HepG2 (cell line): Measurements from ENCODE around the gene ANKRD40. TPM values are rescaled to one million over a fixed set of nuclear protein-coding genes. Genes with fewer than 3 reads are reported as not detected.

Source experiments
- ATAC-seq: fragments of 200-7000 bp; cut with Tn5 transposase; 3 replicates; pipeline ENCODE4 v1.9.1; 2020; ENCODE audit warnings: mild to moderate bottlenecking, moderate library complexity
- BruUV-seq: library from RNA; stranded (reverse); fragments of 400-500 nt; replicated peaks from 2 replicates; lab custom pipeline; 2021; lab: Mats Ljungman, UMichigan
- CTCF ChIA-PET: fragments of 300-600 bp; formaldehyde crosslinking; extraction: SDS; loops from one replicate; lab custom pipeline; 2021; ENCODE audit warnings: low total read pairs, inconsistent platforms, low intra/inter-chr PET ratio; lab: Yijun Ruan, JAX
- POLR2A ChIA-PET: fragments of 350-600 bp; sonication (Branson Sonifier 250); formaldehyde crosslinking; loops from one replicate; lab custom pipeline; 2020; ENCODE audit warnings: antibody characterized with exemption, inconsistent platforms; lab: Yijun Ruan, JAX
- DNase-seq: peaks from one replicate; pipeline ENCODE4 v3.0.0-alpha.2; 2015; ENCODE audit warnings: low spot score
- FAIRE-seq: peaks from 3 replicates; lab custom pipeline; 2011; peaks lifted over from hg19 to GRCh38; lab: Jason Lieb, UNC
- H2AFZ ChIP-seq: one replicate; pipeline ENCODE4 v1.6.1; 2011; ENCODE audit warnings: low read length, inconsistent platforms
- H3K27ac ChIP-seq: fragments of 300-600 bp; 3 replicates; pipeline ENCODE4 v1.8.0; 2011; ENCODE audit warnings: mixed run types, mild to moderate bottlenecking, mixed read lengths, low read length, inconsistent platforms; ENCODE audit not compliant: insufficient read depth; ENCODE audit errors: extremely low read length
- H3K27me3 ChIP-seq, 2 experiments: fragments of 200-600 bp in 1 of 2; 2 replicates in 1 of 2; 3 replicates in 1 of 2; pipeline versions ENCODE4 v1.6.0 to v1.8.0; 2011; ENCODE audit warnings: low read length in 2 of 2, mild to moderate bottlenecking in 2 of 2, moderate library complexity in 2 of 2, inconsistent platforms in 1 of 2; ENCODE audit not compliant: insufficient read depth in 2 of 2, control insufficient read depth in 1 of 2
- H3K36me3 ChIP-seq, 2 experiments: fragments of 200-600 bp in 1 of 2; replicated peaks in 1 of 2; 2 replicates in 1 of 2; 3 replicates in 1 of 2; pipeline versions ENCODE4 v1.5.1 to v1.8.0; 2011; ENCODE audit warnings: low read length in 2 of 2, inconsistent platforms in 1 of 2; ENCODE audit not compliant: insufficient read depth in 2 of 2, control insufficient read depth in 1 of 2
- H3K4me1 ChIP-seq: 2 replicates; pipeline ENCODE4 v1.5.1; 2012; ENCODE audit warnings: low read length, inconsistent platforms; ENCODE audit not compliant: insufficient read depth
- H3K4me2 ChIP-seq: 2 replicates; pipeline ENCODE4 v1.6.0; 2011; ENCODE audit warnings: low read depth, low read length, inconsistent platforms
- H3K4me3 ChIP-seq, 3 experiments: fragments of 200-600 bp in 1 of 3; sonication (generic), shearing (Covaris generic) in 1 of 3; replicated peaks in 1 of 3; 2 replicates each; pipeline ENCODE4 v1.5.1; 2011 to 2016; ENCODE audit warnings: low read length in 3 of 3, inconsistent platforms in 2 of 3, low read depth in 2 of 3, mild to moderate bottlenecking in 2 of 3, control low read depth in 1 of 3, mixed read lengths in 1 of 3; ENCODE audit not compliant: insufficient read depth in 1 of 3
- H3K79me2 ChIP-seq: one replicate; pipeline ENCODE4 v1.6.1; 2011; ENCODE audit warnings: low read length, inconsistent platforms; ENCODE audit not compliant: insufficient read depth
- H3K9ac ChIP-seq: 2 replicates; pipeline ENCODE4 v1.6.0; 2011; ENCODE audit warnings: mild to moderate bottlenecking, low read depth, low read length, inconsistent platforms; ENCODE audit not compliant: insufficient read depth
- H3K9me3 ChIP-seq: 2 replicates; pipeline ENCODE4 v1.5.1; 2012; ENCODE audit warnings: mild to moderate bottlenecking, low read length
- H4K20me1 ChIP-seq: 2 replicates; pipeline ENCODE4 v1.6.0; 2011; ENCODE audit warnings: inconsistent platforms, mild to moderate bottlenecking, low read length, moderate library complexity; ENCODE audit not compliant: insufficient read depth
- EHMT2 ChIP-seq: fragments of 200-600 bp; sonication (generic); IDR thresholded peaks from 2 replicates; pipeline ENCODE4 v1.7.0; 2017; ENCODE audit warnings: antibody characterized with exemption, low read depth, low read length, borderline replicate concordance
- FOSL2 ChIP-seq: sonication (generic); formaldehyde crosslinking; IDR thresholded peaks from 2 replicates; pipeline ENCODE4 v1.4.0; 2020; ENCODE audit warnings: missing genetic modification reagents
- MED1 ChIP-seq: sonication (generic); formaldehyde crosslinking; IDR thresholded peaks from 2 replicates; pipeline ENCODE4 v1.4.0; 2020; ENCODE audit warnings: missing genetic modification reagents
- RBFOX2 ChIP-seq: fragments of 200-400 bp; formaldehyde crosslinking; IDR thresholded peaks from 2 replicates; pipeline ENCODE4 v1.6.1; 2017; ENCODE audit warnings: low read depth, mild to moderate bottlenecking, low read length
- SAP130 ChIP-seq: IDR thresholded peaks from 2 replicates; pipeline ENCODE4 v1.6.1; 2016; ENCODE audit warnings: low read depth
- ZBTB3 ChIP-seq: sonication (generic); formaldehyde crosslinking; IDR thresholded peaks from 2 replicates; pipeline ENCODE4 v1.4.0; 2020; ENCODE audit warnings: low read depth, mild to moderate bottlenecking, moderate library complexity, missing genetic modification reagents, borderline replicate concordance
- ZFX ChIP-seq: sonication (generic); formaldehyde crosslinking; IDR thresholded peaks from 2 replicates; pipeline ENCODE4 v1.4.0; 2020; ENCODE audit warnings: mild to moderate bottlenecking, low read depth, missing genetic modification reagents, moderate library complexity
- ZNF253 ChIP-seq: sonication (generic); formaldehyde crosslinking; IDR thresholded peaks from 2 replicates; pipeline ENCODE4 v1.8.0; 2022; ENCODE audit warnings: mild to moderate bottlenecking, missing genetic modification reagents, borderline replicate concordance
- ZNF263 ChIP-seq: sonication (generic); formaldehyde crosslinking; IDR thresholded peaks from 2 replicates; pipeline ENCODE4 v1.4.0; 2020; ENCODE audit warnings: missing genetic modification reagents
- ZNF274 ChIP-seq: sonication (generic); formaldehyde crosslinking; IDR thresholded peaks from 2 replicates; pipeline ENCODE4 v1.5.1; 2020; ENCODE audit warnings: mild to moderate bottlenecking, missing genetic modification reagents
- WGBS: methylation state at CpG from one replicate; pipeline ENCODE4 v1.1.6; 2017; ENCODE audit warnings: low lambda C conversion rate; 5-methylcytosine and 5-hydroxymethylcytosine counted together
- in situ Hi-C: cut with HindIII; loops from 2 replicates; pipeline ENCODE4 v1.10.0; 2017; ENCODE audit warnings: low pct_unique_long_range_greater_than_20kb; ENCODE audit not compliant: extremely low pct_ligation_motif_present
- intact Hi-C: fragments of 100-400 bp; cut with micrococcal nuclease; formaldehyde crosslinking; loops from one replicate; pipeline ENCODE4 v1.10.0; 2022; ENCODE audit not compliant: unreplicated experiment
- polyA plus RNA-seq, 8 experiments: library from polyadenylated mRNA; depleted of rRNA in 3 of 8; stranded (reverse) in 7 of 8; unstranded in 1 of 8; fragments of >200 nt; fragmentation: Illumina TruSeq in 4 of 8; extraction: Trizol in 4 of 8; gene quantifications; 2 replicates each; pipeline versions ENCODE4 v1.2.1 to v1.2.3, GENCODE V29; 2011 to 2016; ENCODE audit warnings: low read depth in 4 of 8, missing spikeins in 1 of 8, mixed read lengths in 1 of 8; ENCODE audit not compliant: insufficient read depth in 1 of 8
- total RNA-seq, 5 experiments: library from RNA; depleted of rRNA; stranded (reverse); fragments of >200 nt; fragmentation: Illumina TruSeq; extraction: Trizol; gene quantifications; 2 replicates each; pipeline ENCODE4 v1.2.3, GENCODE V29; 2016; ENCODE audit warnings: low read depth in 1 of 5
- TF ChIP-seq, protein P1 (sequence below): sonication (generic); formaldehyde crosslinking; IDR thresholded peaks from 2 replicates; pipeline ENCODE4 v1.5.1; 2020; ENCODE audit warnings: mild to moderate bottlenecking, missing genetic modification reagents, moderate library complexity
- TF ChIP-seq, protein P2 (sequence below): sonication (generic); formaldehyde crosslinking; IDR thresholded peaks from 2 replicates; pipeline ENCODE4 v1.5.1; 2020; ENCODE audit warnings: mild to moderate bottlenecking, missing genetic modification reagents
- TF ChIP-seq, protein P3 (sequence below): sonication (generic); formaldehyde crosslinking; IDR thresholded peaks from 2 replicates; pipeline ENCODE4 v1.4.0; 2020; ENCODE audit warnings: missing genetic modification reagents
- TF ChIP-seq, protein P4 (sequence below): sonication (generic); formaldehyde crosslinking; IDR thresholded peaks from 2 replicates; pipeline ENCODE4 v1.8.1; 2023; ENCODE audit warnings: mild to moderate bottlenecking, missing genetic modification reagents

ANKRD40 gene
- total and polyA plus RNA-seq, 2 of the 13 experiments (the other 11 are each of a cell fraction or from before 2014, with no cell fraction given) = 35.0 to 46.4 TPM

- TF ChIP-seq, protein P1, sequence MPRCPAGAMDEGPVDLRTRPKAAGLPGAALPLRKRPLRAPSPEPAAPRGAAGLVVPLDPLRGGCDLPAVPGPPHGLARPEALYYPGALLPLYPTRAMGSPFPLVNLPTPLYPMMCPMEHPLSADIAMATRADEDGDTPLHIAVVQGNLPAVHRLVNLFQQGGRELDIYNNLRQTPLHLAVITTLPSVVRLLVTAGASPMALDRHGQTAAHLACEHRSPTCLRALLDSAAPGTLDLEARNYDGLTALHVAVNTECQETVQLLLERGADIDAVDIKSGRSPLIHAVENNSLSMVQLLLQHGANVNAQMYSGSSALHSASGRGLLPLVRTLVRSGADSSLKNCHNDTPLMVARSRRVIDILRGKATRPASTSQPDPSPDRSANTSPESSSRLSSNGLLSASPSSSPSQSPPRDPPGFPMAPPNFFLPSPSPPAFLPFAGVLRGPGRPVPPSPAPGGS (CRISPR knock-in tag) = no peak
- TF ChIP-seq ZNF253 (CRISPR knock-in tag) = 0 out of 2 replicates have a peak, but pooled peaks have one; percentile 53
These were observed 17.5 kb downstream of the ANKRD40 start (continued) for GRCh38 chr17:50689956-50690886.

DNA sequence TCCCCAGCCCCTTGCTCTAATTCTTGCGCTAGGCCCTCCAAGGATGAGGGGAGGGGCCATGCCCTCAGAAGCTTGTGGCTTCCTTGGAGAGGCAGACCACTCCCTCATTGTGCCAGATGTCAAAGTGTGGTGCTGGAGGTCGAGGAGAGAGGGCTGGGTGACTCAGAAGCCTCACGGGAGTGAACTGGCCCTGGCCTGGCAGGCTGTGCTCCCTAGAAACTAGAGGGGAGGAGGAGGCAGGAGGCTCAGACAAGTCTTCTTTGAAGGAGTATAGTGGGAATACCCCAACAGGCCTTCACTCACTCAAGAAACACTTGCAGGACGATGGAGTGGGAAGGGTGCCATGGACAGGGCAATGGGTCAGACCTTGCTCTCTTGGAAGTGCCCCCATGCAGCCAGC lies 18.5 kb downstream of the ANKRD40 start:
- no peaks in the 10 kb centered on the region for H3K36me3 ChIP-seq
- CTCF ChIA-PET = no interaction called here
- TF ChIP-seq RBFOX2 = no peak
- peak; percentile 14; the same call in 1 of the 2 replicates for TF ChIP-seq ZFX (CRISPR knock-in tag)
- TF ChIP-seq FOSL2 (CRISPR knock-in tag) = peak; percentile 61
- peak; percentile 90 for TF ChIP-seq ZNF263 (CRISPR knock-in tag)
- TF ChIP-seq, protein P2, sequence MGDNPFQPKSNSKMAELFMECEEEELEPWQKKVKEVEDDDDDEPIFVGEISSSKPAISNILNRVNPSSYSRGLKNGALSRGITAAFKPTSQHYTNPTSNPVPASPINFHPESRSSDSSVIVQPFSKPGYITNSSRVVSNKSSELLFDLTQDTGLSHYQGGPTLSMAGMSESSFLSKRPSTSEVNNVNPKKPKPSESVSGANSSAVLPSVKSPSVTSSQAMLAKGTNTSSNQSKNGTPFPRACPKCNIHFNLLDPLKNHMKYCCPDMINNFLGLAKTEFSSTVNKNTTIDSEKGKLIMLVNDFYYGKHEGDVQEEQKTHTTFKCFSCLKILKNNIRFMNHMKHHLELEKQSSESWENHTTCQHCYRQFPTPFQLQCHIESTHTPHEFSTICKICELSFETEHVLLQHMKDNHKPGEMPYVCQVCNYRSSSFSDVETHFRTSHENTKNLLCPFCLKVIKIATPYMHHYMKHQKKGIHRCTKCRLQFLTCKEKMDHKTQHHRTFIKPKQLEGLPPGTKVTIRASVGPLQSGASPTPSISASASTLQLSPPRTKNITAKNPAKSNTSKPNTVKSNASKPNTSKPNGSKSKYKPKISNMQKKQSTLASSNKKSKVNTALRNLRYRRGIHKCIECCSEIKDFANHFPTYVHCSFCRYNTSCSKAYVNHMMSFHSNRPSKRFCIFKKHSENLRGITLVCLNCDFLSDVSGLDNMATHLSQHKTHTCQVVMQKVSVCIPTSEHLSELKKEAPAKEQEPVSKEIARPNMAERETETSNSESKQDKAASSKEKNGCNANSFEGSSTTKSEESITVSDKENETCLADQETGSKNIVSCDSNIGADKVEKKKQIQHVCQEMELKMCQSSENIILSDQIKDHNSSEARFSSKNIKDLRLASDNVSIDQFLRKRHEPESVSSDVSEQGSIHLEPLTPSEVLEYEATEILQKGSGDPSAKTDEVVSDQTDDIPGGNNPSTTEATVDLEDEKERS = no peak
- TF ChIP-seq ZBTB3 (CRISPR knock-in tag) = no peak
- peak; percentile 18; the same call in 1 of the 2 replicates for TF ChIP-seq MED1 (CRISPR knock-in tag)
- TF ChIP-seq ZNF274 (CRISPR knock-in tag) = no peak
- TF ChIP-seq, protein P3, sequence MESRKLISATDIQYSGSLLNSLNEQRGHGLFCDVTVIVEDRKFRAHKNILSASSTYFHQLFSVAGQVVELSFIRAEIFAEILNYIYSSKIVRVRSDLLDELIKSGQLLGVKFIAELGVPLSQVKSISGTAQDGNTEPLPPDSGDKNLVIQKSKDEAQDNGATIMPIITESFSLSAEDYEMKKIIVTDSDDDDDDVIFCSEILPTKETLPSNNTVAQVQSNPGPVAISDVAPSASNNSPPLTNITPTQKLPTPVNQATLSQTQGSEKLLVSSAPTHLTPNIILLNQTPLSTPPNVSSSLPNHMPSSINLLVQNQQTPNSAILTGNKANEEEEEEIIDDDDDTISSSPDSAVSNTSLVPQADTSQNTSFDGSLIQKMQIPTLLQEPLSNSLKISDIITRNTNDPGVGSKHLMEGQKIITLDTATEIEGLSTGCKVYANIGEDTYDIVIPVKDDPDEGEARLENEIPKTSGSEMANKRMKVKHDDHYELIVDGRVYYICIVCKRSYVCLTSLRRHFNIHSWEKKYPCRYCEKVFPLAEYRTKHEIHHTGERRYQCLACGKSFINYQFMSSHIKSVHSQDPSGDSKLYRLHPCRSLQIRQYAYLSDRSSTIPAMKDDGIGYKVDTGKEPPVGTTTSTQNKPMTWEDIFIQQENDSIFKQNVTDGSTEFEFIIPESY (CRISPR knock-in tag) = 0 out of 2 replicates have a peak, but pooled peaks have one; percentile 1
- TF ChIP-seq, protein P4, sequence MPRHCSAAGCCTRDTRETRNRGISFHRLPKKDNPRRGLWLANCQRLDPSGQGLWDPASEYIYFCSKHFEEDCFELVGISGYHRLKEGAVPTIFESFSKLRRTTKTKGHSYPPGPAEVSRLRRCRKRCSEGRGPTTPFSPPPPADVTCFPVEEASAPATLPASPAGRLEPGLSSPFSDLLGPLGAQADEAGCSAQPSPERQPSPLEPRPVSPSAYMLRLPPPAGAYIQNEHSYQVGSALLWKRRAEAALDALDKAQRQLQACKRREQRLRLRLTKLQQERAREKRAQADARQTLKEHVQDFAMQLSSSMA (CRISPR knock-in tag) = no peak
- peak; percentile 4; the same call in 1 of the 2 replicates for TF ChIP-seq SAP130 (CRISPR knock-in tag)
- no peak for TF ChIP-seq EHMT2

More for the DNA sequence above, 18.5 kb downstream of the ANKRD40 start:
- Histone ChIP-seq H3K4me1 (peaks cover 99% of the 10 kb centered on the region), H3K27me3 (no peaks in the 10 kb centered on the region; a peak in 1 of 5 replicates), H2AFZ (no peak overlapping the region), H3K27ac (peak overlapping the region; percentile 15), H3K9ac (peak overlapping the region; percentile 14), H3K79me2 (peaks cover 20% of the 10 kb centered on the region), H4K20me1 (no peaks in the 10 kb centered on the region), H3K9me3 (no peaks in the 10 kb centered on the region), H3K4me2 (no peak overlapping the region), H3K4me3 (no peak overlapping the region)
- in situ Hi-C loops = no loop called here
- FAIRE-seq = no peak
- POLR2A ChIA-PET = interaction anchor here (1.1 to 21.3 kb wide), 5 partner anchors 10 to 147 kb away, joined by 3 to 839 read pairs (median 79); partner anchors contain the start of gene ABCC3
- 62% methylated on average over 4 of the region's 4 CpGs for WGBS
- DNase-seq = no peak
- intact Hi-C loops = no loop called here
- ATAC-seq = no peak
- BruUV-seq = no TSS peak
